ENCODE measurements around the gene VWF.
A peak's percentile ranks its signal among the peaks of the same experiment; 100 is the strongest.

DNA sequence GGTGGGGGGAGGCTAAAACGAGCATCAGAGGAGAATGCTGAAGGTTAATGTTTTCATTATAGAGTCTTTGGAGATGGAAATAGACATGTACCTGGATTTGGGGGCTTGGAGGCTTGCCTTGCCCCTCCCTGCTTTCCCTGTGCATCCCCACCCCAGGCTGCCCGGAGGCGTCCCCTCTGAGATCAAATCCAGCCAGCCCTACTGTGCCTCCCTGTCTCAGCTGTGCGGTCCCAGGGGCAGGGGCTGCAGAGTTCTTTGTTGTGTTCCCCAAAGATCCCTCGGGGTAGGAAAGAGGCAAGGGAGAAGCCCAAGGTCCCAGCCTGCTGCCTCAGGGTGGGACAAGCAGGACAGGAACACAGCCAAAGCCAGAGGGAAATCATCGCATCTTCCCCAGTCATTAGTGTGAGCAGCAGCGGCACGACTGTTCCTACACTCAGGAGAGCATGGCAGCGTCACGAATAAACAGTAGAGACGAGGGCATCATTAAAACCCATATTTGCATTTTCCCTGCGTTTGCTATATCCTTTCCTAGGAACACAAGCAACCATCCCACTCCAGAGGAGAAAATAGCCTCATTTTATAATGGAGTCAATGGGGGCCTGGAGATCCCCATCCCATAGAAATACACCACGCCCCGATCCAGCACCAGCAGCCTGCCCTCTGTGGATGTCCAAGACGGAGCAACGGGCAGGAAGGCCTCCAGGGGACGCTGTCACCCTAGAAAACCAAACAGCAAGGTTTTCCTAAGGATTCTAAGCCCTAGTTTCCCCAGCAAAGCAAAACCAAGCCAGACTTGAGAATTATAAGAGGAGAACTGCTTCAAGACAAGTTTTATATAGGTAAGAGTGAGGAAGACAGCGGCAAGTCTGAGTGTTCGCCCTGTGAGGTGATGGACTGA, 211.8 kb downstream of the VWF start:
- TF ChIP-seq, protein P1, sequence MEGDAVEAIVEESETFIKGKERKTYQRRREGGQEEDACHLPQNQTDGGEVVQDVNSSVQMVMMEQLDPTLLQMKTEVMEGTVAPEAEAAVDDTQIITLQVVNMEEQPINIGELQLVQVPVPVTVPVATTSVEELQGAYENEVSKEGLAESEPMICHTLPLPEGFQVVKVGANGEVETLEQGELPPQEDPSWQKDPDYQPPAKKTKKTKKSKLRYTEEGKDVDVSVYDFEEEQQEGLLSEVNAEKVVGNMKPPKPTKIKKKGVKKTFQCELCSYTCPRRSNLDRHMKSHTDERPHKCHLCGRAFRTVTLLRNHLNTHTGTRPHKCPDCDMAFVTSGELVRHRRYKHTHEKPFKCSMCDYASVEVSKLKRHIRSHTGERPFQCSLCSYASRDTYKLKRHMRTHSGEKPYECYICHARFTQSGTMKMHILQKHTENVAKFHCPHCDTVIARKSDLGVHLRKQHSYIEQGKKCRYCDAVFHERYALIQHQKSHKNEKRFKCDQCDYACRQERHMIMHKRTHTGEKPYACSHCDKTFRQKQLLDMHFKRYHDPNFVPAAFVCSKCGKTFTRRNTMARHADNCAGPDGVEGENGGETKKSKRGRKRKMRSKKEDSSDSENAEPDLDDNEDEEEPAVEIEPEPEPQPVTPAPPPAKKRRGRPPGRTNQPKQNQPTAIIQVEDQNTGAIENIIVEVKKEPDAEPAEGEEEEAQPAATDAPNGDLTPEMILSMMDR (IDR thresholded peaks at IDR 0.05; ENCODE audit: low read depth, low read length) = peak; percentile 50
- TF ChIP-seq POLR2A (IDR thresholded peaks at IDR 0.05; ENCODE audit: extremely low read depth, insufficient read length) (no peak), MYC (IDR thresholded peaks at IDR 0.05; ENCODE audit: low read depth, low read length) (no peak), MAX (IDR thresholded peaks at IDR 0.05; ENCODE audit: low read depth, low read length) (no peak)

All from NB4 (cell line).